ENCODE data around the gene GOLT1A.

DNA sequence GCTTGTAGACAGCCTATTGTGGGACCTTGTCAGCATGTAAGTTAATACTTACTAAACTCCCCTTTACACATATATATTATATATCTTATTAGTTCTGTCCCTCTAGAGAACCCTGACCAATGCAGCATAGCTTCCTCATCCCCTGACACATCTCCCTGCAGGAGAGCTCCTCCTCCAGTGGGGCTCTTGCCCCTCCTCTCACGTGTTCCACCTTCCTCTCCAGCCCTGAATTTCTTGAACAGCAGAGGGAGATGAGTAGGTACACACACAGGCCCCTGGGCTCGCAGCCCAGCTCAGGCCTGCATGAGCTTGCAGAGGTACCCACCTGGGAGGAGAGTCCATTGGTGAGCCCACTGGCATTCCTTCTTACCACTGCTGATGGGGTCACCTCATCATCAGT is 27.3 kb upstream of the GOLT1A start:
- TF ChIP-seq, protein P1, sequence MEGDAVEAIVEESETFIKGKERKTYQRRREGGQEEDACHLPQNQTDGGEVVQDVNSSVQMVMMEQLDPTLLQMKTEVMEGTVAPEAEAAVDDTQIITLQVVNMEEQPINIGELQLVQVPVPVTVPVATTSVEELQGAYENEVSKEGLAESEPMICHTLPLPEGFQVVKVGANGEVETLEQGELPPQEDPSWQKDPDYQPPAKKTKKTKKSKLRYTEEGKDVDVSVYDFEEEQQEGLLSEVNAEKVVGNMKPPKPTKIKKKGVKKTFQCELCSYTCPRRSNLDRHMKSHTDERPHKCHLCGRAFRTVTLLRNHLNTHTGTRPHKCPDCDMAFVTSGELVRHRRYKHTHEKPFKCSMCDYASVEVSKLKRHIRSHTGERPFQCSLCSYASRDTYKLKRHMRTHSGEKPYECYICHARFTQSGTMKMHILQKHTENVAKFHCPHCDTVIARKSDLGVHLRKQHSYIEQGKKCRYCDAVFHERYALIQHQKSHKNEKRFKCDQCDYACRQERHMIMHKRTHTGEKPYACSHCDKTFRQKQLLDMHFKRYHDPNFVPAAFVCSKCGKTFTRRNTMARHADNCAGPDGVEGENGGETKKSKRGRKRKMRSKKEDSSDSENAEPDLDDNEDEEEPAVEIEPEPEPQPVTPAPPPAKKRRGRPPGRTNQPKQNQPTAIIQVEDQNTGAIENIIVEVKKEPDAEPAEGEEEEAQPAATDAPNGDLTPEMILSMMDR (IDR thresholded peaks at IDR 0.05 in 4 of 5, conservative IDR thresholded peaks at IDR 0.05 in 1 of 5), result no peak
- TF ChIP-seq POLR2A (IDR thresholded peaks at IDR 0.05), result no peak
